GM12873 (cell line): Measurements from ENCODE around the gene USP48.

ENCODE experiments used
- CTCF ChIP-seq: IDR thresholded peaks from 2 replicates; pipeline ENCODE4 v1.5.1; 2012; ENCODE audit warnings: low read depth, mild to moderate bottlenecking, moderate library complexity, low read length, control low read depth; ENCODE audit not compliant: insufficient read depth; ENCODE audit errors: missing control alignments

The USP48 gene

GRCh38 chr1:21628798-21629393, 154.1 kb downstream of the USP48 start:
- TF ChIP-seq CTCF: no peak
